GM18868 (cell line): ENCODE data around the gene NRBF2.
"Not testable (repeated sequence)": the region's sequence is repeated elsewhere in the genome, so short reads cannot be mapped to it uniquely, and the experiment has no call there.

Experiments
- ATAC-seq: cut with Tn5 transposase; IDR thresholded peaks from one replicate; pipeline ENCODE4 v1.9.1; 2021; ENCODE audit warnings: mild to moderate bottlenecking, moderate library complexity; ENCODE audit not compliant: unreplicated experiment

Gene NRBF2

GRCh38 chr10:63116452-63117072 is 16.6 kb upstream of the NRBF2 start:
- no peak for ATAC-seq

DNA sequence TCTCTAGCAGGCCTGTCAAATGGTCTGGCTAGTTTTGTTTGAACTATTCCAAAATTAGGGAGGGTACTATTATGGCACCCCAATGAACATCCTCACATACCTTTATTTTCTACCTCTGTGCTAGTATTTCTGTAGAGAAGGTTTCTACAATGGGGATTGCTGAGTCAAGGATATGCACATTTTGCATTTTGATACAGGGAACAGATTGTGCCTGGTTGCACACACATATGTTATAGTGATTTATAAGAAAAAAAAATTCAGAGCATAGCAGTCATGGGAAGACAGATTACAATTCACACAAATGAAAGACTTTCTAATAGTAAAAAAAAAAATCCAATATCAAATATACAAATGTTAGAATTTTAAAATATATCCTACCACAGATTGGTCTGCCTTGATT is 14.1 kb upstream of the NRBF2 start:
- ATAC-seq = no peak

DNA sequence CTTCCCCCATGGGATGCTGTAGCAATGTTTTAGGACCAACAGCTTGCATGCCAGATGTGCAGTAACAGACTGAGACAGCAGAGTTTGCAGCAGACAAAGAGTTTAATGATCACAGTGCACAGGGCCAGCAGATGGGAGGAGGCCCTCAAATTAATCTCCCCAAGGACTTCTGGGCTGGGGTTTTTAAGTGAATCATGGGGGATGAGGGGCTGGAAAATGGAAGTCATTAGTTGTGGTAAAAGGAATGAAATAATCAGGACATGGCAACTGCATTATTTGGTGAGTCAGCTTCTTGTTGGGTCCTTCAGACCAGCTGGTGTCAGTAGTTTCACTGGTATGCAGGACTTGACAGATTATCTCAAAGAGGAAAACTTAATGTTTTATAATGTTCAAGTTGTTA is 12.6 kb upstream of the NRBF2 start:
- no peak for ATAC-seq

- no peak for ATAC-seq
Observed at GRCh38 chr10:63123727-63124362, 9.3 kb upstream of the NRBF2 start.

DNA sequence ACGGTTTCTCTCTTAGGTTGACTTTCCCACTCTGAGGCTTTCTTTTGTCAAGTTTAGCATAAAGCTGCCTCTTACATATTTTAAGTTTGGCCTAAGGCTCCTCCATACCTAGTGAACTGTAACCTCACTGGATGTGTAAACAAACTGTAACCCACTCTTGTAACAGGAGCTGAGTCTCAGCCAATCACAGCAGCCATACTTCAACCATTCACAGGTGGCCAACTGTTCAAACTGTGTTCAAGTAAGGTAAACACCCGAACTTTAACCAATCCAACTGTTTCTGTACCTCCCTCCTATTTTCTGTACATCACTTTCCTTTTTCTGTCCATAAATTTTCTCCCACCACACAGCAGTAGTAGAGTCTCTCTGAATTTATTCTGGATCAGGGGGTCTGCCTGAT is 7.7 kb upstream of the NRBF2 start:
- no peak for ATAC-seq

- ATAC-seq = no peak
Observed at GRCh38 chr10:63128443-63128842, 4.7 kb upstream of the NRBF2 start.

DNA sequence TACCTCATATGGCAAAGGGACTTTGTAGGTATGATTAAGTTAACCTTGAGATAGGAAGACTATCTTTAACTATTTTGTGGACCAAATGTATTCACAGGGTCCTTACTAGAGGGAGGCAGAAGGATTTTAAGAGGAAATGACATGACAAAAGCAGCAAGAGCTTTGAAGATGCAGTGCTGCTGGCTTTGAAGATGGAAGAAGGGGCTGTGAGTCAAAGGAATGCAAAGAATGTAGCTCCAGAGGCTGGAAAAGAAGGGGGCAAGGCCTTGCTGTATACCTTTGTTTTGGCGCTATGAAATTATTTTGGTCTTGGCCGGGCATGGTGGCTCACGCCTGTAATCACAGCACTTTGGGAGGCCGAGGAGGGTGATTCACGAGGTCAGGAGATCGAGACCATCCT is 3.2 kb upstream of the NRBF2 start:
- no peak for ATAC-seq

DNA sequence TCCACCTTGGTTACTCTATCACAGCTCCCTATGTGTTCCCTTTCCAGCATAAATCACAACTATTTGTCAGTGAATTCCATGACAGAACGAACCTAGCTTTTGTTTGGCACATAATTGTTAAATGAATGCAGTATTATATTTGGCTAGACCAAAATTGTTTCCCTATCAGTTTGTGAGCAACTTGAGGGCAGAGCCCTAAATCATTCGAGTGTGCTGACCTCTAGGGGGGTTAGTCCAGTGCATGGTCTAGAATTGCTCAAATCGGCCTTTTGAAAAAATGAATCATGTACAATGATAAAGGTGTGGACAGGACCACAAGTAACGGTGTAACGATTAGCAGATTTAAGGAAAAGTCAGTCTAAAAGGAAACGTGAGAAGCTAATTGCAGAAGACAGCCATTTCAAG is 475 bp upstream of the NRBF2 start:
- no peak for ATAC-seq

GRCh38 chr10:63133821-63134557 is 861 bp downstream of the NRBF2 start:
- no peak for ATAC-seq

DNA sequence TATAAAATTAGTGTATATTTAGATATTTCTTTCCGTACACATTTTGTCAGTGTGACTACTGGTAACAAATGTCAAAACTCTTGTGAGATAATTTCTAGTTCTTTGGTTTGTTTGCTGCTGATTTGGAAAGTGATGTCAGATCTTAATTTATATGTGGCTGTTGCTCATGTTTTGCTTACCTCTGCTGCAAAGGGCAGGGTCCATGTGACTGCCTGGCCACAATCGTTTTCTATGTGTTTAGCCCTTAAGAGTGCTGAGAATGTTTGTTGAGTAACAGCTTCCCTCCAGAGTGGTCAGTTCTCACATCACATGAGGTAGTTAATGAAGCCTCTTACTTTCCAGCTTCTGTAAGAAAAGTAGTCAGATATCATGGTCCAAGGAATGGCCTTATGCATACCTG is 4.2 kb downstream of the NRBF2 start:
- ATAC-seq = no peak

DNA sequence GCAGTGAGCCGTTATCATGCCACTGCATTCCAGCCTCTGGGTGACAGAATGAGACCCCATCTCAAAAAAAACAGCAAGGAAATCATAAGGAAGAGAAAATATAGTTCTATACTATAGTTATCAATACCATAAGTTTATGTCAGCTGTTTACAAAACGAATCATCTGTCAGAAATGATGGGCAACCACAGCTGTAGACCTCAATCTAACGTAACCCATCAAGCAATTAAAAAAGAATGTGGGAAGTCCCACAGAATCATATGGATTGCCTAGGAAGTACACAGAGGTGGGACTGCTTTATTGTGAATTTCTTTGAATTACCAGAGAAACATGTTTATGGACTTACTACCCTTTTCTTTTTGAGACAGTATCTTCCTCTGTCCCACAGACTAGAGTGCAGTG is 6.9 kb downstream of the NRBF2 start:
- ATAC-seq = no peak

GRCh38 chr10:63142136-63142535 is 9.0 kb downstream of the NRBF2 start:
- ATAC-seq = no peak

- ATAC-seq = no peak
Observed at GRCh38 chr10:63143987-63144386, 10.9 kb downstream of the NRBF2 start.

DNA sequence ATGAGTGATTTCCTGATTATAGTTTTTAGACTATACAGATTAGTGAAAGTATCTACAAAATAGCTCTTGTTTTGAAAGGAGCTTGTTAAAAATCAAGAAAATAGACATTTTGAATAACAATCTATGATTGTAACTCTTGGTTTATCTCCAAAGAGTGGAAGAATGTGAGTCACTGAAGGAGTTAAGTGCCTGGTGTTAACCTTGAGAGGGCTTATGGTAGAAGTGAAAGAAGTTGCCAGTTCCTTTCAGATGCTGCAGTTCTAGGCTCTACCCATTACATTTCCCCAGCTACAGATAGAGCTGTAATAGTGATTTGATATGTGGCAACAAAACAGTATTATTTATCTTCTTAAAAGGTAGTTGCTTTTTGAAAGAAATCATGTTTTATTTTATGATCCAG is 12.7 kb downstream of the NRBF2 start:
- ATAC-seq = peak; percentile 89

- ATAC-seq = no peak
Observed at GRCh38 chr10:63146503-63146902, 13.4 kb downstream of the NRBF2 start.

DNA sequence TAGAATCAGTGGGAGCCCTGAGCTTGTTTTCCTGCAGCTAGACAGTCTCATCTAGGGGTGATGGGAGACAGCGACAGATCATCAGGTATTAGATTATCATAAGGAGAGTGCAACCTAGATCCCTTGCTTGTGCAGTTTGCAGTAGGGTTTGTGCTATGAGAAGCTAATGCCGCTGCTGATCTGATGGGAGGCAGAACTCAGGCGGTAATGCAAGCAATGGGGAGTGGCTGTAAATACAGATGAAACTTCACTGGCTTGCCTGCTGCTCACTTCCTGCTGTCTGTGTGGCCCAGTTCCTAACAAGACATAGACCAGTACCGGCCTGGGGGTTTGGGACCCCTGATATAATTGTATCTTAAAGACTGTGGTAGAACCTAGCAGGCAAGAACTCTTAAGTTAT is 17.6 kb downstream of the NRBF2 start:
- no peak for ATAC-seq

GRCh38 chr10:63153868-63154545 is 20.9 kb downstream of the NRBF2 start:
- ATAC-seq = not testable (repeated sequence)

DNA sequence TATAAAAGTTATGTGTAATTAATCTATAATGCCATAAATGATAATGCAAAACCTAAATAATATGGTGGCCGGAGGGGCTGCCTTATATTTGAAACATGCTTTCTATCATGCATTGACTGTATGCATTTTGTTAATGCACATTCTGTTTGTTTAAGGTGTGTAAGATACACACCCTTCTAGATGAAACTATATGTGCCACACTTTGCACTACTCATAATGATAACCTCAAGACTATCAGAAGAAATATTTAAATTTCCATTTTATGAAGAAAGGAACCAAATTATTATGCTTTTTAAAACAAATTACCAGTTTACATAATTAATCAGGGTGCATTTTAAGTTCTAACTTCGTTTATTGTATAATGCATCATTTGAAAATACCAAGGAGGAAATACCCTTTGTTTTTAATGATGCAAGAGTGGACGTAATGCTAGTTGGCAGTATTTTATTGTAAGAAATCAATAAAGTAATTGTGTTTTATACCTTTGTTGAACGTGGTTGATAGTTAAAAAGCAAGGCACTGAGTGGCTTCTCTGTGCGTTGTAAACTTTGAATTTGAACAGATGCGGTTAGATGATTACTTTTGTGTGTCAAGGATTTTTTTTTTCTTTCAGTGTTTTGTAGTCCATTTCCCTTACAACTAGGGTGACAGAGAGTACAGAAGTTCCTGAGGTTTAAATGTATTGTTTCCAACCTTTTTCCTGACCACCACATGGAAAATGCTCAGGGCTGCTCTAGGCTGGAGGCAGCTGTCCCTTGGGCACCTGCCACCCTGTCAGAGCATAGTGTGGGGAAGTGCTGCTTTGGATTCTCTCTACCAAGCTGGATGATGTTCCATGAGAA is 21.6 kb downstream of the NRBF2 start:
- ATAC-seq = no peak

- ATAC-seq = no peak
Observed at GRCh38 chr10:63155388-63156020, 22.4 kb downstream of the NRBF2 start.

GRCh38 chr10:63156236-63156635 is 23.1 kb downstream of the NRBF2 start:
- no peak for ATAC-seq
